Measurements from ENCODE around the gene ST3GAL3. TPM values are rescaled to one million over a fixed set of nuclear protein-coding genes. Genes with fewer than 3 reads are reported as not detected.

Gene ST3GAL3
- total RNA-seq, 1 experiment from 2014 or later, result 8.3 TPM

- H3K4ac ChIP-seq (ENCODE audit: low read depth, low read length), result no peak overlapping the region
- H3K23ac ChIP-seq (ENCODE audit: insufficient read length, low read depth, low read length), result no peak overlapping the region
- H4K91ac ChIP-seq (ENCODE audit: insufficient read length, low read depth, low read length), result no peak overlapping the region
- WGBS (ENCODE audit: extremely low coverage, insufficient read length, low lambda C conversion rate), result no CpG with 5 or more reads among the region's 56 CpGs
- no peak overlapping the region for H4K8ac ChIP-seq (replicated peaks; ENCODE audit: insufficient read length, low read depth, low read length)
- no peaks in the 10 kb centered on the region for H3K79me1 ChIP-seq (ENCODE audit: insufficient read depth, low read depth, low read length, poor library complexity, severe bottlenecking)
- H4K5ac ChIP-seq (ENCODE audit: insufficient read length, low read depth, low read length), result no peak overlapping the region
- H2BK5ac ChIP-seq (ENCODE audit: insufficient read length, low read length), result no peak overlapping the region
- no peak overlapping the region for H2AK5ac ChIP-seq (ENCODE audit: insufficient read length, low read length)
- H3K23me2 ChIP-seq (ENCODE audit: insufficient read length, low read depth, low read length, poor library complexity, severe bottlenecking), result peaks cover 21% of the 10 kb centered on the region
- H2BK15ac ChIP-seq (ENCODE audit: low read depth, low read length), result no peak overlapping the region
- no peak overlapping the region for H2BK20ac ChIP-seq (ENCODE audit: low read depth, low read length, poor library complexity, severe bottlenecking)
- no peaks in the 10 kb centered on the region for H3K9me3 Mint-ChIP-seq
- no peak overlapping the region for H3K9ac ChIP-seq (ENCODE audit: extremely low read depth, insufficient read length, low read length)
- H3K27ac Mint-ChIP-seq, result no peak overlapping the region
- H3K18ac ChIP-seq (ENCODE audit: insufficient read length, low read depth, low read length), result no peak overlapping the region
- H3K56ac ChIP-seq (ENCODE audit: insufficient read length, low read depth, low read length), result no peak overlapping the region
- no peaks in the 10 kb centered on the region for H3K9me3 ChIP-seq (ENCODE audit: control insufficient read depth, low read depth, low read length)
- peaks cover 0 to 6% (median 0%) of the 10 kb centered on the region in 3 experiments; a peak in 2 of 7 replicates for H3K36me3 Mint-ChIP-seq (ENCODE audit: insufficient read depth in 1 of 3, low read depth in 3 of 3)
- peak overlapping the region; percentile 51 for H3K4me2 ChIP-seq (ENCODE audit: insufficient read depth, insufficient read length, low read length)
- no peak overlapping the region for H2BK12ac ChIP-seq (ENCODE audit: insufficient read length, low read depth, low read length)
- peak; percentile 47; the same call in 2 of the 3 replicates for TF ChIP-seq CTCF (conservative IDR thresholded peaks at IDR 0.05)
- peak overlapping the region; percentile 70 to 79 for H3K4me3 Mint-ChIP-seq
- H3K4me1 Mint-ChIP-seq, result peaks cover 46 to 48% of the 10 kb centered on the region in 2 experiments
- DNase-seq, result peak; percentile 65
- no peaks in the 10 kb centered on the region for H3K27me3 ChIP-seq (ENCODE audit: insufficient read depth, low read length)
- no peak overlapping the region for H3K27ac ChIP-seq (ENCODE audit: insufficient read length, low read depth, low read length)
- H3K79me2 ChIP-seq (ENCODE audit: insufficient read depth, low read length), result no peaks in the 10 kb centered on the region
- H2BK120ac ChIP-seq (ENCODE audit: low read depth, low read length, poor library complexity, severe bottlenecking), result no peak overlapping the region
- H4K20me1 ChIP-seq (ENCODE audit: control insufficient read depth, insufficient read depth, insufficient read length), result no peaks in the 10 kb centered on the region
- peaks cover 8% of the 10 kb centered on the region; the same call in 1 of the 2 replicates for H3K4me1 ChIP-seq (ENCODE audit: insufficient read depth, low read length)
- peaks cover 12% of the 10 kb centered on the region for H3K27me3 Mint-ChIP-seq (ENCODE audit: low read depth)
- H3T11ph ChIP-seq (ENCODE audit: low read length), result no peak overlapping the region
- H3K14ac ChIP-seq (ENCODE audit: insufficient read depth, low read length), result peak overlapping the region; percentile 45; the same call in 1 of the 2 replicates
- no peak overlapping the region for H2AFZ ChIP-seq (ENCODE audit: low read length)
These were observed 229.3 kb downstream of the ST3GAL3 start for GRCh38 chr1:43936431-43937151.
